ENCODE data around the gene NBL1.

- TF ChIP-seq CTCF (conservative IDR thresholded peaks at IDR 0.05) = no peak
- TF ChIP-seq ZFX (IDR thresholded peaks at IDR 0.05) = no peak
Measured at GRCh38 chr1:19597496-19598309, 46.4 kb upstream of the NBL1 start.
